ENCODE measurements around the gene LETM1. TPM values are rescaled to one million over a fixed set of nuclear protein-coding genes. Genes with fewer than 3 reads are reported as not detected.

Gene LETM1
- total RNA-seq, 2 donors from 2014 or later = 28.2 to 40.3 TPM

DNA sequence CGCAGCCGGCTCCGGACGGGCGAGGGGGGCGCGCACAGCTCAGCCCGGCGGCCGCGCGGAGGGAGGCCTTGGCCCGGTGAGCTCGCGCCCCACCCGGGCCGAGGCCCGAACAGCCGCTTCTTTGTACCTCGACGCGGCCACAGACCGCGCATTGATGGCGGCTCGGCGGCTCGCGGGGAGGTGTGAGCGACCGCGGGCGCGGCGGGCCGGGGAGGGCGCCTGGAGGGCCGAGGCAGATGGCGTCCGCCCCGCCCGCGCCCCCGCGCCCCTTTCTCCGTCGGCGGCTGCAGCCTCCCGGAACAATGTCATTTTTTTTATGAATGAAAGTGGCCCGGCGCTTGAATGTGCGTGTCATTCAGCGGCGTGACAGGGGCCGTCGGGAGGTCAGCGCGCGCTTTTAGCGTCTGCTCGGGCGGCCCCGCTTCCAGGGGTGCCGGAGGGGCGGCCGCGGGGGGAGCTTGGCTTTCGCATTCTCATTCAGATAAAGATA, 61.1 kb downstream of the LETM1 start:
- H3K9me3 Mint-ChIP-seq = no peaks in the 10 kb centered on the region
- H3K4me3 Mint-ChIP-seq = peak overlapping the region; percentile 39 to 48
- H3K36me3 Mint-ChIP-seq (ENCODE audit: insufficient read depth in 2 of 2) = no peaks in the 10 kb centered on the region
- no peaks in the 10 kb centered on the region for H3K4me1 Mint-ChIP-seq (ENCODE audit: low read depth)
- peaks cover 11% of the 10 kb centered on the region for H3K27me3 Mint-ChIP-seq (ENCODE audit: low read depth)
- ATAC-seq (replicated peaks in 1 of 2) = no peak
- no peak overlapping the region for H3K27ac Mint-ChIP-seq
- no peak for DNase-seq

DNA sequence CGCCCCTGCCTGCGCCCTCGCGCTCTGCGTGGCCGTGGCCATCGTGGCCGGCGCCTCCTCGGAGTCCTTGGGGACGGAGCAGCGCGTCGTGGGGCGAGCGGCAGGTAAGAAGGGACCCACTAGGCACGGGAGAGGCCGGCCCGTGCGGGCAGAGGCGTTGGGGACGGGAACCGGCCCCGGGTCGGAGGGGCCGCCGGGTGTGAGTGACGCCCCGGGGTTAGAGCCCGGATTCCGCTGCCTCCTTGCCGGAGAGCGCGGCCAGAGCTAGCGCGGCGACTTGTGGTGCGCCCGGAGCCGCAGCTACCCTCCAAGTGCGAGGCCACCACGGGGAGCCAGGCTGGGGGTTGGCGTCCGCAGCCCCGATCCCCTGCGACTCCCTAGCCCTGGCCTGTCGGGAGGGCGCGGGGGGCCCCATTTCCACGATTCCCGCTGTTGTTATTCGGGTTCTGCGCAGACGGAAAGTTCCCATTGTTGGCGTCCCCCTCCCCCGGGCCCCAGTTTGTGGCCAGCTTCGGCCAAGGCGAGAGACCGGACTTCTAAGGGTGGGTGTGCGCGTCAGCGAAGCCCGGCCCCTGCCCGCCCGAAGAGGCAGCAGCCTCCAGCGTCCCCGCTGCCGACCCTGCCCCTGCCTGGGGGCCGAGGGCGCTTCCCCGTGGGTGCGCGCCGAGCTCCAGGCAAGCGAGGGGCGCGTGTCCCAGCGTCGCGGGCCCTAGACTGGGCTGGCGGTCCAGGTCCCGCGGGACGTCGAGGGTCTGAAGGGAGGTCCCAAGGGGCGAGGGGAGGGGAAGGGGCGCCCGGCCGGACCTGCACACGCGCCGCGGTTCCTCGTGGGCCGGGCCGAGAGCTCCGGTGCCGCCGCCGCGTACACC, 61.8 kb downstream of the LETM1 start:
- Mint-ChIP-seq H3K4me3 (peak overlapping the region; percentile 9 to 17), H3K27me3 (ENCODE audit: low read depth) (peaks cover 11% of the 10 kb centered on the region), H3K4me1 (ENCODE audit: low read depth) (no peaks in the 10 kb centered on the region), H3K27ac (no peak overlapping the region), H3K9me3 (no peaks in the 10 kb centered on the region), H3K36me3 (ENCODE audit: insufficient read depth in 2 of 2) (no peaks in the 10 kb centered on the region)
- DNase-seq (peak in 1 of 2 donors; percentile 15), ATAC-seq (replicated peaks in 1 of 2) (peak in 1 of 2 donors; percentile 1)

DNA sequence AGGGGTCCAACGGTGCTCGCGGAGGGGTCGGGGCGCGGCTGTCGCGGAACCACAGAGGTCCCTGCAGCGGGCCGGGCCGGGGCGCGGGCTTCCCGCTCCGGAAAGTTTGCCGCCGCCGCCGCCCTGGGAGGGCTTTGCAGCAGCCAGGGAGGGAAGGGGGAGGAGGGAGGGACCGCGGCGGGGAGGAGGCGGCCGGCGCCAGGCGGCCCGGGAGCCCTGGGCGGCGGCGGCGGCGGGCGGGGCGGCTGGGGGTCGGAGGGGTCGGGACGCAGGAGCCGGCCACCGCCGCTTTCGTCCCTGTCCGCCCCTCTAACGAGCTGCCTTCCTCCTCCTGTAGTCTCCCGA, 62.5 kb downstream of the LETM1 start:
- H3K9me3 Mint-ChIP-seq = no peaks in the 10 kb centered on the region
- H3K27me3 Mint-ChIP-seq (ENCODE audit: low read depth) = peaks cover 11% of the 10 kb centered on the region
- H3K27ac Mint-ChIP-seq = no peak overlapping the region
- H3K4me1 Mint-ChIP-seq (ENCODE audit: low read depth) = no peaks in the 10 kb centered on the region
- peak; percentile 55 to 59 for ATAC-seq (replicated peaks in 1 of 2)
- no peaks in the 10 kb centered on the region for H3K36me3 Mint-ChIP-seq (ENCODE audit: insufficient read depth in 2 of 2)
- DNase-seq = peak; percentile 37 to 39
- no peak overlapping the region for H3K4me3 Mint-ChIP-seq

DNA sequence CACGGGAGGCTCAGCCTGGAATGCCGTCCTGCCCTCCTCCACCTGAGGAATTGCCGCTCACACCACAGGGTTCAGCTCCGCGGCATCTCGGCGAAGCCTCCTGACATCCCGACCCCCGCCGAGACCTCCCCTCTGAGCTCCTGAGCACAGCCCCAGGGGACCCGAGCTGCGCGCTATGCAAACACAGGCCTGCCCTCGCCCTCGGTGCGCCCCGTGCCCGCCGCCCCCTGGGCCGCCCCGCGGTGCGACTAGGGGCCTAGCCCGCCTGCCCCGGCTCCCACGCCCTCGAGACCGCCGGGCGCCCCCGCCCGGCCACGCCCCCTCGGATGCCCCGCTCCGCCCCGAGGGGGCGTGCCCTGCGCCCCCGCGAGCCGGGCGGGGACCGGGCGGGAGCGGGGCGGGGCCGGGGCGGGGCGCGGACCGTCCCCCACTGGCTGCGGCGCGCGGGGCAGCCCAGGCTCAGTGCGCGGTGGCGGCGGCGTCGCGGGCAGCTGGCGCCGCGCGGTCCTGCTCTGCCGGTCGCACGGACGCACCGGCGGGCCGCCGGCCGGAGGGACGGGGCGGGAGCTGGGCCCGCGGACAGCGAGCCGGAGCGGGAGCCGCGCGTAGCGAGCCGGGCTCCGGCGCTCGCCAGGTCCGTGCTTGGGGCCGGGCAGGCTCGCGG, 63.0 kb downstream of the LETM1 start, which contains the start of gene FGFR3:
Gene FGFR3 (plus strand): TSS at position 462 of the 664 bp plus-strand sequence. CDS start 642 bp downstream, outside the sequence.
- DNase-seq (peak; percentile 40 to 58), ATAC-seq (replicated peaks in 1 of 2) (peak; percentile 85 to 87)
- no peak within 1 kb of the TSS for H3K27ac Mint-ChIP-seq
- H3K4me1 Mint-ChIP-seq (ENCODE audit: low read depth) = no peaks in the 10 kb centered on the region
- peaks cover 11% of the 10 kb centered on the region for H3K27me3 Mint-ChIP-seq (ENCODE audit: low read depth)
- no peaks in the 10 kb centered on the region for H3K9me3 Mint-ChIP-seq
- no peaks in the 10 kb centered on the region for H3K36me3 Mint-ChIP-seq (ENCODE audit: insufficient read depth in 2 of 2)
- H3K4me3 Mint-ChIP-seq = peak within 1 kb of the TSS; percentile 9 to 40

DNA sequence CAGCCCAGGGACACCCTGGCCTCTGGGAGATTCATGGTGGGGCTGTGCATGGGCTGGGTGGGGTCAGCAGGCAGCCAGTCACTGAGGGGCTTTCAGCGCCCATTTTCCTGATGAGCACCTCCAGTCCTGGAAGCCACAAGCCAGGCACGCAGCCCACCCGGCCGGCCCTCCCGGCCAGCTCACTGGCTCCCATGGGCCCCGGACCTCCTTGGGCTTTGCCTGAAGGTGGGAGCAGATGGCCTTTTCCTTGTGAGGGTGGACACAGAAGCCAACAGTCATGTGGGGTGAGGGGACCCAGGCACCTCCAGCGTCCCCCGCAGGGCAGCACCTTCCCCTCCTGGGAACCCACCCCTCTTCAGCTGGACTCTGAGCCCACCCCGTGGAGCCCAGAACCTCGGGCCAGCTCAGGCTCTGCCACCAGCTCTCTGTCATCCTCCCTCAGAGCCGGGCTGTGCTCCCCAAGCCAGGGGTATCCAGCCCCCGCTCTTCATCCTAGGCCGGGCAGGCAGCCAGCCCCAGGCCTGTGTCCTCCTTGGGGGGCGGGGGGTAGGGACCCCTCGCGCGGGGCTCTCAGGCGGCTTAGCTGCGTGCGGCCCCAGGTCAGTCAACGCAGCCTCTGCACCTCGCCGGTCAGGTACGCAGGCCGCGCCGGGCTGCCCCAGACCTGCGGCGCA, 63.7 kb downstream of the LETM1 start:
- ATAC-seq (replicated peaks in 1 of 2) (no peak), DNase-seq (no peak)
- Mint-ChIP-seq H3K27ac (no peak overlapping the region), H3K27me3 (ENCODE audit: low read depth) (peaks cover 11% of the 10 kb centered on the region), H3K36me3 (ENCODE audit: insufficient read depth in 2 of 2) (no peaks in the 10 kb centered on the region), H3K9me3 (no peaks in the 10 kb centered on the region), H3K4me3 (peak overlapping the region in 1 of 2 donors; percentile 40), H3K4me1 (ENCODE audit: low read depth) (no peaks in the 10 kb centered on the region)

DNA sequence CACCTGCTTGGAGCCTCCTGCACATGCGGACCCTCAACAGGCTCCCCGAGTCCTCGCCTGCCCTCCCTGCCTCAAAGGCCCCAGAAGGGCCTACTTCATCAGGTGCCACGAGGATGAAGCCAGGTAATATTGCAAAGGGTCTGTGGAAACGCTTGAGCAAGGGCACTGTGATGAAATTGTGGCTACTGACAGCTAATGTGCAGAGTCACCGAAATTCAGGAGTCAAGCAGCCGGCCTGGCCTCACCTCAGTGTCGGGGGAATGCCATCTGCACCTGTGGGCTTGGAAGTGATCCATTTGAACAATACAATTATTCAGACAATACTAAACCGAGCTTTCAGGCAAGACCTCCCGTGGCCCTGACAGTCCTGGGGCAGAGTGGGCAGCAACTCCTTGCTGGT, 66.0 kb downstream of the LETM1 start:
- no peak for ATAC-seq (replicated peaks in 1 of 2)
- H3K9me3 Mint-ChIP-seq = no peaks in the 10 kb centered on the region
- H3K4me1 Mint-ChIP-seq (ENCODE audit: low read depth) = no peaks in the 10 kb centered on the region
- DNase-seq = no peak
- no peaks in the 10 kb centered on the region for H3K36me3 Mint-ChIP-seq (ENCODE audit: insufficient read depth in 2 of 2)
- no peaks in the 10 kb centered on the region for H3K27me3 Mint-ChIP-seq (ENCODE audit: low read depth)
- H3K4me3 Mint-ChIP-seq = no peak overlapping the region
- H3K27ac Mint-ChIP-seq = no peak overlapping the region

DNA sequence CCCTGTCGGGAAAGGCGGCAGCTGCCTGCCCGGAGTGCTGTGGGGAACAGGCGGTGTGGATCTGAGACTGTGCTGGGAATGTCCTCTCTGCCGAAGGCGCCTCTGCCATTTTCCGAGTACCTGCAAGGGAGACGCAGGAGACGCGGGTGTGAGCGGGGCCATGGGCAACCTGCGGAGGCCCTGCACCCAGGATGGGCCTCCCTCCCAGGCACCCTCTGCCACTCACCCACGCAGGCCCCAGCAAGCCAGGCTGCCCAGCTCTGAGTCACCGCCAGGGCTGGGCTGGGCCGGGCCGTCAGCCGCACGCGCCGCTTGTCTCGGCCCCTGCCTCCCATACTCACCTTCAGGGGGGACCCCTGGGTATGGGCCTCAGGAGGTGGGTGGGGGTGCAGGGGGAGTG, 66.4 kb downstream of the LETM1 start:
- Mint-ChIP-seq H3K27ac (no peak overlapping the region), H3K9me3 (no peaks in the 10 kb centered on the region), H3K36me3 (ENCODE audit: insufficient read depth in 2 of 2) (no peaks in the 10 kb centered on the region), H3K4me1 (ENCODE audit: low read depth) (no peaks in the 10 kb centered on the region), H3K27me3 (ENCODE audit: low read depth) (no peaks in the 10 kb centered on the region), H3K4me3 (no peak overlapping the region)
- ATAC-seq (replicated peaks in 1 of 2) = no peak
- no peak for DNase-seq

DNA sequence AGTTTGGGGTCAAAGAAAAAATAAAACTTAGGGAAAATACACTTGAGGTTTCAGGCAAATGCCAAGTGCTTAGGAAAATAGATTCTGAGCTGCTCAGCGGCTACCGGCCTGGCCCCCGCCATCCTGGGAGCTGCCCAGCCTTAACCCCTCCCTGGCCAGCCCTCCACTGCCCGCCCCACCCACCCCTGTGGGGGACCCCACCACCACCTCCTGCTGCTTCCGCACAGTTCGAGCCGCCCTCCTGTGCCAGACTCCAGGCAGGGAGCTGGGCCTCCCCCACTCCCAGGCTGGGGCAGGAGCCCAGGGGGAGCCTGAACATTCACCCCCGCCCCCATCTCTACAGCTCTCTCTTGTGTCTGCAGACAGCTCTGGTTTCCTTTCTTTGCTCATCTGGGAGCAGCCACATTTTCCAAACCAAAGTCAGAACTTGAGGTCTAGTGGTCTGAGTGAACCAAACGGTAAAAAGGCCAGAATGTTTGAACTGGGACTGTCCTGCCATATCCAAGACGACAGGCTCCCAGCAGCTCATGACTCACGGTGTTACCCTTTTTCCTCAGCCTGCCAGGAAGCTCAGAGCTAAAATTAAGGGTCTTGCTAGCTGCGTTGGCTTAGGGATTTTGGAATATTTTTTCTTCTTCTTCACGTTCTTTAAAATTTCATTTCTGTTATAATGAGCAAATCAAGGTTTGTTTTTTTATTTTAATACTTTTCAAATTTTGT, 67.5 kb downstream of the LETM1 start:
- Mint-ChIP-seq H3K27ac (no peak overlapping the region), H3K27me3 (ENCODE audit: low read depth) (no peaks in the 10 kb centered on the region), H3K4me3 (no peak overlapping the region), H3K9me3 (no peaks in the 10 kb centered on the region), H3K36me3 (ENCODE audit: insufficient read depth in 2 of 2) (no peaks in the 10 kb centered on the region), H3K4me1 (ENCODE audit: low read depth) (no peaks in the 10 kb centered on the region)
- ATAC-seq (replicated peaks in 1 of 2) (no peak), DNase-seq (no peak)

DNA sequence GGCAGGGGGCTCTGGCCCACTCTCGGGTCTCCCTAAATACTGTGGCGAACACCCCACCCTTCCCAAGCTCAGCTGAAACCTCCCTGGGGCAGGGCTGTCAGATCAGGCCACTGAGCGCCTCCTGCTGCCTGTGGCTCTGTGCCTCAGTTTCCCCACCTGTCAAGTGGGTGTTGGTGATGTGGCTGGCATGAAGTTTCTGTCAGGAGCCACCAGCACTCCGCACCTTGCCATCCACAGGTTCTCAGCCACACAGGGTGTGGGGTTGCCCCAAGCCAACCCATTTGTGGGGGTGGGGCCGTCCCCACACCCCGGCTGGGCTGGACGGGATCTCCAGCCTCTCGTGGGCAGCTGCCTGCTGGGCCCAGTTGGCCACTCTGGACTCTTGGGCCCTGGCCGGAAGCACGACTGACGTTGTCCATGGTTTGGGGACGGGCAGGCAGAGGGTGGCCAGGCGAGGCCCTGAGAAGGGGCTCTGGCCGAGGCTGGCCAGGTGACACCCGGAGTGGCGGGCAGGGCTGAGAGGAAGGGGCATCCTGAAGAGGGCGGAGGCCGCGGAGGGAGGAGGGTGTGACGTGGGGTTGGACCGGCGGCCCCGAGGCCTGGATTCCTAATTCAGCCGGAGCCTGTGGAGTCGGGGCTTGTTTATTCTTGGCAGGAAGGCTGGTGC, 68.4 kb downstream of the LETM1 start:
- H3K27ac Mint-ChIP-seq = no peak overlapping the region
- no peak for DNase-seq
- no peaks in the 10 kb centered on the region for H3K9me3 Mint-ChIP-seq
- no peaks in the 10 kb centered on the region for H3K27me3 Mint-ChIP-seq (ENCODE audit: low read depth)
- ATAC-seq (replicated peaks in 1 of 2) = no peak
- no peak overlapping the region for H3K4me3 Mint-ChIP-seq
- no peaks in the 10 kb centered on the region for H3K4me1 Mint-ChIP-seq (ENCODE audit: low read depth)
- no peaks in the 10 kb centered on the region for H3K36me3 Mint-ChIP-seq (ENCODE audit: insufficient read depth in 2 of 2)

DNA sequence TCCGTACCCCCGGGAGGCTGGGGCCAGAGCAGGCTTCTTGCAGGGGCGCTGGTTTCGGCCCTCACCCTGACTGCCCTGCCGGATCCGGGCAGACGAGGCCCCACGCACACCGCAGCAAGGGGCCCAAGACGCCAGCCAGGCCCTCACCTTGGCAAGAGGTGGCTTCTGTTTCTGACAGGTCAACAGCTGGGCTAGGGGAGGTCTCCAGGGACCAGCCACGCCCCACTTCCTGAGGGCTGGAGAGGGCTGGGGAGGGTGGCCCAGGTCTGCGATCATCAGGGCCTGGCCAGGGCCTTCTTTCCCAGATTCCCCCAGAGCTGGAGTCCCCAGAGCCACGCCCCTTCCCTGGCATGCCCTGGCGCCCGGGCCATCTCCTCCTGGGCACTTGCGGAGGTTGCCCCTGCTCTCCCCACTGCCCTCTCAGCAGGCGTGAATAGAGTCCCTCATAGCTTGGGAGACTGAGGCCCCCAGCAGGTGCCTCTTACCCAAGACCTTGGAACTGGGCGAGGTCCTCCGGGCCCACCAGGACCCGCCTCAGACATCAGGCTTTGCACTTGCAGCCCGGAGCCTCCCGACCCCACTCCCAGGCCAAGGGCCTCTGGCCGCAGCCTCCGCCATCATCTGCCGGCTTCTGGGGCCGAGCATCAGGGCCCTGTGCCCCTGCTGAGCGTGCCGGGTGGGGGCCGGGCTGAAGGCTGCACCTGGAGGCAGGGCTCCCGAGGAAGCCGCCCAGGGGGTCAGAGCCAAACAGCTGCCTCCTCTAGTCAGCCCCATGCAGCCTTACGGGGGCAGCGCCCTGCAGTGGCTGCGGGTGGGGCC, 69.2 kb downstream of the LETM1 start:
- Mint-ChIP-seq H3K9me3 (no peaks in the 10 kb centered on the region), H3K36me3 (ENCODE audit: insufficient read depth in 2 of 2) (no peaks in the 10 kb centered on the region), H3K4me3 (no peak overlapping the region), H3K27me3 (ENCODE audit: low read depth) (no peaks in the 10 kb centered on the region), H3K27ac (no peak overlapping the region), H3K4me1 (ENCODE audit: low read depth) (no peaks in the 10 kb centered on the region)
- no peak for DNase-seq
- no peak for ATAC-seq (replicated peaks in 1 of 2)

DNA sequence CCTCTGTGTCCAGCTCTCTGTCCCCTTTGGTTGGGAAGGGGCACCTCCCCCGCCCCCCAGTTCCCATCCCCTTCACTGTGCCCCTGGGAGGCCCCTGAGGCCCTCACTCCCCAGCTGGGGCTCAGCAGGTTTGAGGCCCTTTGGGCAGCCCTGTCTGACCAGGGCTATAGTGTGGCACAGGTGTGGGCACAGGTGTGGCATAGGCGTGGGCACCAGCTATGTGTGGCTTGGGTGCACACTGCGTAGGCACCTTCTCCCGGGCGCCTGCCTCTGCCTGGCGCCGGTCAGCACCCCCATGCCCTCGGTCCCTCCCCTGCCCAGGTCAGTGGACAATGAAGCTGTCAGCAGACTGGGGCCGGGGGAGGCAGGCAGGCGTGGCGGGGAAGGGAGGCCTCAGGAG, 70.4 kb downstream of the LETM1 start:
- Mint-ChIP-seq H3K36me3 (ENCODE audit: insufficient read depth in 2 of 2) (no peaks in the 10 kb centered on the region), H3K4me1 (ENCODE audit: low read depth) (no peaks in the 10 kb centered on the region), H3K4me3 (no peak overlapping the region), H3K9me3 (no peaks in the 10 kb centered on the region), H3K27me3 (ENCODE audit: low read depth) (no peaks in the 10 kb centered on the region), H3K27ac (no peak overlapping the region)
- ATAC-seq (replicated peaks in 1 of 2) (no peak), DNase-seq (no peak)

Data from activated T-cell treated with anti-CD3 and anti-CD28 coated beads, Interleukin-2, amount 50 U/mL, for 72 hours (primary cell).